Esophagus muscularis mucosa (tissue), 4 donors: Measurements from ENCODE around the gene XRCC3. TPM values are rescaled to one million over a fixed set of nuclear protein-coding genes. Genes with fewer than 3 reads are reported as not detected.

Source experiments
- DNase-seq: peaks from one replicate; pipeline ENCODE4 v3.0.0-alpha.2; 2017; ENCODE audit errors: extremely low spot score
- H3K27ac ChIP-seq, 4 donors: fragments of 200-600 bp; sonication (generic); replicated peaks in 1 of 4; 1 replicate in 3 of 4; 2 replicates in 1 of 4; pipeline ENCODE4 v1.5.1; 2016 to 2019; ENCODE audit warnings: mild to moderate bottlenecking in 1 of 4
- H3K27me3 ChIP-seq, 4 donors: fragments of 200-600 bp; sonication (generic); one replicate each; pipeline versions ENCODE4 v1.5.1 to v1.6.0; 2016 to 2019
- H3K36me3 ChIP-seq, 4 donors: fragments of 200-600 bp; sonication (generic); one replicate each; pipeline ENCODE4 v1.5.1; 2016 to 2019
- H3K4me1 ChIP-seq, 4 donors: fragments of 200-600 bp; sonication (generic); one replicate each; pipeline ENCODE4 v1.5.1; 2016 to 2019
- H3K4me3 ChIP-seq, 4 donors: fragments of 200-600 bp; sonication (generic); 1 replicate in 2 of 4; 2 replicates in 2 of 4; pipeline ENCODE4 v1.5.1; 2016 to 2019; ENCODE audit warnings: mild to moderate bottlenecking in 4 of 4, moderate library complexity in 1 of 4
- H3K9me3 ChIP-seq, 4 donors: fragments of 200-600 bp; sonication (generic); 1 replicate in 3 of 4; 2 replicates in 1 of 4; pipeline ENCODE4 v1.5.1; 2016 to 2019
- EP300 ChIP-seq: sonication (generic); formaldehyde crosslinking; IDR thresholded peaks from one replicate; pipeline ENCODE4 v1.6.1; 2017; ENCODE audit warnings: antibody characterized with exemption
- POLR2A ChIP-seq: fragments of 450-650 bp; IDR thresholded peaks from one replicate; pipeline ENCODE4 v1.6.1; 2017; ENCODE audit warnings: antibody characterized with exemption, moderate library complexity, mild to moderate bottlenecking, low read depth
- POLR2AphosphoS5 ChIP-seq, 2 donors: sonication (generic); formaldehyde crosslinking; IDR thresholded peaks; one replicate each; pipeline ENCODE4 v1.6.1; 2017; ENCODE audit warnings: antibody characterized with exemption in 2 of 2
- WGBS: methylation state at CpG from one replicate; pipeline ENCODE4 v1.1.5; 2018; 5-methylcytosine and 5-hydroxymethylcytosine counted together
- intact Hi-C: fragments of 100-400 bp; cut with DNase I; formaldehyde crosslinking; loops from one replicate; pipeline ENCODE4 v1.15.1; 2023
- small RNA-seq, 3 donors: library from RNA; depleted of rRNA; stranded (forward); fragments of <200 nt; gene quantifications; one replicate each; pipeline ENCODE3, GENCODE V24; 2016
- total RNA-seq, 4 donors: library from RNA; depleted of rRNA; stranded (reverse); fragments of >200 nt; gene quantifications; one replicate each; pipeline versions ENCODE4 v1.1.0 to v1.2.1, GENCODE V29; 2016
- TF ChIP-seq, protein P1 (sequence below), 3 experiments: fragments of 200-600 bp in 2 of 3; fragments of 450-650 bp in 1 of 3; sonication (generic) in 2 of 3; IDR thresholded peaks; one replicate each; pipeline ENCODE4 v1.5.1; 2017 to 2019; ENCODE audit warnings: antibody characterized with exemption in 3 of 3, mild to moderate bottlenecking in 2 of 3, moderate library complexity in 1 of 3

The XRCC3 gene
- total RNA-seq, 4 donors from 2014 or later: 1.6 to 5.4 (median 2.1) TPM

DNA sequence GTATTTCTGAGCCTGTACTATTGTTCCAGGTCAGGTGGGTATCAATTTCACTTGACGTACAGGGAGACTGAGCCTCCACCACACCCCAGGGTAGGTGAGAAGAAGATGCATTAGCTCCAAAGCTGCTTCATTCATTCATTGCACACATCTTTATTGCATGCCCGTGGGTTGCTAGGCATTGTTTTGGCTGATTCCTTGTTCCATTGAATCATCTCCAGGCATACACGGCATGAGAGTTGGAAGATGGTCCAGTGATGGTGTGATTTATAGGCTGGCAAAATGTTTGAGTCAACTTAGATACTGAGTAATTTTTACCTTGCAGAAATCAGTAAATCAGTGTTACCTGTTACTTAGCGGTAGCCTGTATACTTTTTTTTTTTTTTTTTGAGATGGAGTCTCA, 65.0 kb downstream of the XRCC3 start:
- 68% methylated on average over 4 of the region's 4 CpGs for WGBS
- TF ChIP-seq POLR2A: no peak
- TF ChIP-seq, protein P1, sequence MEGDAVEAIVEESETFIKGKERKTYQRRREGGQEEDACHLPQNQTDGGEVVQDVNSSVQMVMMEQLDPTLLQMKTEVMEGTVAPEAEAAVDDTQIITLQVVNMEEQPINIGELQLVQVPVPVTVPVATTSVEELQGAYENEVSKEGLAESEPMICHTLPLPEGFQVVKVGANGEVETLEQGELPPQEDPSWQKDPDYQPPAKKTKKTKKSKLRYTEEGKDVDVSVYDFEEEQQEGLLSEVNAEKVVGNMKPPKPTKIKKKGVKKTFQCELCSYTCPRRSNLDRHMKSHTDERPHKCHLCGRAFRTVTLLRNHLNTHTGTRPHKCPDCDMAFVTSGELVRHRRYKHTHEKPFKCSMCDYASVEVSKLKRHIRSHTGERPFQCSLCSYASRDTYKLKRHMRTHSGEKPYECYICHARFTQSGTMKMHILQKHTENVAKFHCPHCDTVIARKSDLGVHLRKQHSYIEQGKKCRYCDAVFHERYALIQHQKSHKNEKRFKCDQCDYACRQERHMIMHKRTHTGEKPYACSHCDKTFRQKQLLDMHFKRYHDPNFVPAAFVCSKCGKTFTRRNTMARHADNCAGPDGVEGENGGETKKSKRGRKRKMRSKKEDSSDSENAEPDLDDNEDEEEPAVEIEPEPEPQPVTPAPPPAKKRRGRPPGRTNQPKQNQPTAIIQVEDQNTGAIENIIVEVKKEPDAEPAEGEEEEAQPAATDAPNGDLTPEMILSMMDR (IDR thresholded peaks at IDR 0.05): no peak
- no peak for TF ChIP-seq EP300
- TF ChIP-seq POLR2AphosphoS5 (IDR thresholded peaks at IDR 0.05): no peak
- intact Hi-C loops: no loop called here
- H3K4me3 ChIP-seq: no peak overlapping the region
- H3K27me3 ChIP-seq: no peaks in the 10 kb centered on the region
- peaks cover 33 to 83% (median 74%) of the 10 kb centered on the region in 4 donors for H3K4me1 ChIP-seq
- H3K27ac ChIP-seq: no peak overlapping the region
- H3K9me3 ChIP-seq: no peaks in the 10 kb centered on the region
- H3K36me3 ChIP-seq: peaks cover 7 to 8% (median 8%) of the 10 kb centered on the region in 4 donors
- no peak for DNase-seq

DNA sequence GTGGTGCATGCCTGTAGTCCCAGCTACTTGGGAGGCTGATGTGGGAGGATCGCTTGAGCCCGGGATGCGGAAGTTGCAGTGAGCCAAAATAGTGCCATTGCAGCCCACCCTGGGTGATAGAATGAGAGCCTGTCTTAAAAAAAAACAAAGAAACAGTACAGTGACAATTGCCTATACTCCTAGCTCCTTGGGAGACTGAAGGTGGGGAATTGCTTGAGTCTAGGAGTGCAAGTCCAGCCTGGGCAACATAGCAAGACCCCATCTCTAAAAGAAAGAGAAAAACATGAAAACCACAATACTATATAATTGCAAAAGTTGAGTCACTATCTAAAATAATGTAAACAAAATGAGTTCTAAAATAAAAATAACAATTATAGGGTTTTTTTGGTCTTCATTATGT, 66.2 kb downstream of the XRCC3 start:
- H3K9me3 ChIP-seq: no peaks in the 10 kb centered on the region
- H3K27me3 ChIP-seq: no peaks in the 10 kb centered on the region
- 97% methylated on average over 3 of the region's 3 CpGs for WGBS
- no peak overlapping the region for H3K27ac ChIP-seq
- H3K4me1 ChIP-seq: peaks cover 30 to 83% (median 67%) of the 10 kb centered on the region in 4 donors
- TF ChIP-seq, protein P1 (IDR thresholded peaks at IDR 0.05): no peak
- TF ChIP-seq POLR2A (no peak), POLR2AphosphoS5 (IDR thresholded peaks at IDR 0.05) (no peak), EP300 (no peak)
- no peaks in the 10 kb centered on the region for H3K36me3 ChIP-seq
- no peak overlapping the region for H3K4me3 ChIP-seq
- DNase-seq: no peak
- intact Hi-C loops: no loop called here

Small RNA genes lying within 50 kb of the gene (small RNA-seq; reads per million reads assigned to genes)
- 0 reads per million in 3 donors for gene RF00019

Other genes starting within 250 kb of the XRCC3 start
- gene CKB, start 192.6 kb downstream of the XRCC3 start, total RNA-seq: 1,000 to 10,000 TPM in 3 of 4 donors, 100 to 1,000 TPM in 1; 917 to 1,843 (median 1,284) TPM
- 10 to 100 TPM; 28.7 to 50.0 (median 35.2) TPM for gene TRMT61A, start 186.3 kb downstream of the XRCC3 start, total RNA-seq
- 10 to 100 TPM; 27.4 to 34.7 (median 28.3) TPM for gene BAG5, start 152.8 kb downstream of the XRCC3 start, total RNA-seq
- gene COA8, start 152.5 kb downstream of the XRCC3 start, total RNA-seq: 10 to 100 TPM; 26.8 to 46.1 (median 37.6) TPM
- 100 to 1,000 TPM; 285 to 343 (median 312) TPM for gene KLC1, start 86.2 kb downstream of the XRCC3 start, total RNA-seq
- gene ZFYVE21, start 359 bp upstream of the XRCC3 start, total RNA-seq: 100 to 1,000 TPM; 121 to 180 (median 156) TPM
- gene PPP1R13B, start 132.1 kb upstream of the XRCC3 start, total RNA-seq: 10 to 100 TPM; 19.9 to 25.2 (median 23.6) TPM
- 1 to 10 TPM; 2.0 to 3.2 (median 2.6) TPM for gene TDRD9, start 213.0 kb upstream of the XRCC3 start, total RNA-seq
- gene RD3L, start 227.1 kb upstream of the XRCC3 start, total RNA-seq: not detected